Neural cell (in vitro differentiated cells): Measurements from ENCODE around the gene GBP3.

ENCODE experiments used
- CTCF ChIP-seq: fragments of 450-650 bp; IDR thresholded peaks from 2 replicates; pipeline ENCODE4 v1.5.1; 2014; ENCODE audit warnings: antibody characterized with exemption, mild to moderate bottlenecking, moderate library complexity; ENCODE audit not compliant: poor library complexity, severe bottlenecking
- EP300 ChIP-seq: fragments of 450-650 bp; conservative IDR thresholded peaks from 2 replicates; pipeline ENCODE4 v1.6.1; 2014; ENCODE audit warnings: antibody characterized with exemption, mild to moderate bottlenecking, moderate library complexity; ENCODE audit not compliant: poor library complexity, severe bottlenecking
- EZH2 ChIP-seq: fragments of 200-600, 300-800 bp; shearing (Covaris generic), sonication (generic); IDR thresholded peaks from 2 replicates; pipeline ENCODE4 v1.6.1; 2014; ENCODE audit warnings: antibody characterized with exemption, low read length, borderline replicate concordance, mild to moderate bottlenecking; ENCODE audit not compliant: insufficient read depth, poor library complexity, severe bottlenecking
- POLR2AphosphoS5 ChIP-seq: IDR thresholded peaks from 2 replicates; pipeline ENCODE4 v1.6.1; 2012
- RAD21 ChIP-seq: fragments of 450-650 bp; conservative IDR thresholded peaks from 2 replicates; pipeline ENCODE4 v1.6.1; 2014; ENCODE audit warnings: antibody characterized with exemption, mild to moderate bottlenecking, moderate library complexity
- REST ChIP-seq: IDR thresholded peaks from 2 replicates; pipeline ENCODE4 v1.6.1; 2012; ENCODE audit warnings: borderline replicate concordance

DNA sequence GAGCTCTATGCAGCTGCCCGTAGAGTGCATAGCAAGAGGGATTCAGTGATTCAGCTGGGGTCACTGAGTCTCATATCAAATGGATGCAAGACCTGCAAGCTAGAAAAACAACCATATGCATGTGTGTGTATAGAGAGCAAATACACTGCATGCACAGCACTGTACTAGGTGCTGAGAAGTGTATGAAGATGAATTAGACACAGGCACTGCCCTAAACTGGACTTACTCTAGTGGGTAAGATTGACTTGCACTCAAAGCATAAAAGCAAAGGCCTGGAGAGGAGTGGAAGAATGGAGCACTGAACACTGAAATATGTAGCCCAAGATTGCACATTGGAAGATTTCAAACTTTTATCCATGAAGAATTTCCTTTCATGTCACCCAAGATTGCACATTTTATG, 47.8 kb upstream of the GBP3 start:
- TF ChIP-seq CTCF (no peak), RAD21 (no peak), EP300 (no peak), REST (no peak), EZH2 (no peak), POLR2AphosphoS5 (no peak)
